Large intestine (tissue), 3 donors: ENCODE data around the gene LACC1. TPM values are rescaled to one million over a fixed set of nuclear protein-coding genes. Genes with fewer than 3 reads are reported as not detected.

Experiments used
- DNase-seq, 2 donors: peaks; one replicate each; pipeline versions ENCODE4 v3.0.0 to v3.0.0-alpha.2; 2013
- H3K27ac ChIP-seq: one replicate; pipeline ENCODE4 v1.5.1; 2013; ENCODE audit warnings: low read length
- H3K27me3 ChIP-seq: 2 replicates; pipeline ENCODE4 v1.6.1; 2013; ENCODE audit warnings: low read length; ENCODE audit not compliant: control insufficient read depth, insufficient read depth
- H3K36me3 ChIP-seq: 2 replicates; pipeline ENCODE4 v1.6.1; 2013; ENCODE audit warnings: low read length; ENCODE audit not compliant: control insufficient read depth, insufficient read depth
- H3K4me1 ChIP-seq: one replicate; pipeline ENCODE4 v1.6.1; 2013; ENCODE audit warnings: low read length; ENCODE audit not compliant: control insufficient read depth, insufficient read depth
- H3K4me3 ChIP-seq: one replicate; pipeline ENCODE4 v1.5.1; 2013; ENCODE audit warnings: low read length
- H3K9me3 ChIP-seq: one replicate; pipeline ENCODE4 v1.6.1; 2013; ENCODE audit warnings: mild to moderate bottlenecking, low read depth, low read length, moderate library complexity; ENCODE audit not compliant: control insufficient read depth
- WGBS: methylation state at CpG from one replicate; pipeline ENCODE4 v1.1.5; 2013; ENCODE audit warnings: low lambda C conversion rate; ENCODE audit not compliant: insufficient coverage; 5-methylcytosine and 5-hydroxymethylcytosine counted together
- polyA plus RNA-seq: library from polyadenylated mRNA; unstranded; fragments of 120-200 nt; gene quantifications from one replicate; pipeline ENCODE4 v1.2.1, GENCODE V29; 2013

Gene LACC1
- polyA plus RNA-seq, 1 donor = 12.6 TPM

DNA sequence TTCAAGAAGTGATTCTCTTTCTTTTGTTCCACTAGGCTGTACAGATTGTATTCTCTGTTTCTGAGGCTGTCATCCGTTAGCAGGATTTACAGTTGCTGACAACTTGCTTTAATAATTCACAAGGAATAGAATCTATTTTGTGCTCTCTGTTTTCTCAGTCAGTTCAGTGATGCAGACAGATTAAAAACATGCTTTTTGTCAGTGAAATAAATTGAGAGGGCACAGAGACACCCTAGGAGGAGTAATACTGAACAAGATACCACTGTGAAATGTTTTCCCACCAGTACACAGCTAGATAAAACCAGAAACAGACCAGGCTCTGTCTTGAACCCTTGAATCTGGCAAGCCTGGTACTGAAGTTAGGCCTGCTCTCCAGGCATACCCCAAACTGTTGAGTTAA, 58.7 kb downstream of the LACC1 start:
- H3K4me1 ChIP-seq = no peaks in the 10 kb centered on the region
- H3K27ac ChIP-seq = no peak overlapping the region

DNA sequence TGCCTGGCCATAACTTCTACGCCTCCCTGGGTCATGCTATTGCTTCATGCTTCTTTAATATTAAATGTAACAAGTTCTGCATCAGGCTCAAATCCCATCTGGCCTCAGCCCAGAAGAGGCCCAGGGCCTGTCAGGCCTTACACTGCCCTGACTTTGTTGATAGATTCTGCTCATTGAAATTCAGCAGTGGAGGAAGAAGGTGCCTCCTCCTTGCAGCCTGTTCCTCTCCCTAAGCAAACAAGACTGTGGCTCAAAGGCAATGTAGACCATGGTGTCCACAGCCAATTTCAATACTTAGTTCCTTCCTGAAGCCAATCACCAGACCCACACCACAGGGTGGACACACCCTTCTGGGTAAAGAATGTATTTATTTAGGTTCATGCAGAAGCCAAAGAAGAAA, 59.4 kb downstream of the LACC1 start:
- Histone ChIP-seq H3K27ac (no peak overlapping the region), H3K4me1 (no peaks in the 10 kb centered on the region), H3K36me3 (no peaks in the 10 kb centered on the region), H3K27me3 (no peaks in the 10 kb centered on the region), H3K4me3 (no peak overlapping the region), H3K9me3 (no peaks in the 10 kb centered on the region)
- WGBS = no CpG with 5 or more reads among the region's 1 CpG
- no peak for DNase-seq

More for the DNA sequence above, 58.7 kb downstream of the LACC1 start:
- no peaks in the 10 kb centered on the region for H3K9me3 ChIP-seq
- no peaks in the 10 kb centered on the region for H3K36me3 ChIP-seq
- H3K4me3 ChIP-seq = no peak overlapping the region
- no peak for DNase-seq
- H3K27me3 ChIP-seq = no peaks in the 10 kb centered on the region
- no CpG with 5 or more reads among the region's 1 CpG for WGBS

DNA sequence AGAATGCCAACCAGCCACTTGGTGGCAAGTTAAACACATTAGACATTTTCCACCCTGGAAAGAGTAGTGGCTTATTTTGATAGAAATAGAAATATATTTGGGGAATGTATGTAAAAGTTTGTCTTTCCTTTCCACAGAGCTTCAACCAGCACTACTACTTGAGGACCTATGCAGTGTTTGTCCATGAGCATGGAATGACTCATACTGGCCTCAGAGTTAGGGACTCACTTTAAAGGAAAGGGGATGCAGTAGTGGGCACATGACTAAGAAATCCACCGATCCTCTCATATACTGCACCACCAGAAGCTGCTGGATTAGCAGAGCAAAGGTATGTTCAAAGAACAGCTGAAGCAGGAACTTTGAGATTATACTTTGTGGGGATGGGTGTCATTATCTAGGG, 62.6 kb downstream of the LACC1 start:
- Histone ChIP-seq H3K4me1 (no peaks in the 10 kb centered on the region), H3K27ac (no peak overlapping the region), H3K27me3 (no peaks in the 10 kb centered on the region), H3K9me3 (no peaks in the 10 kb centered on the region), H3K4me3 (no peak overlapping the region), H3K36me3 (no peaks in the 10 kb centered on the region)
- WGBS = no CpG with 5 or more reads among the region's 1 CpG
- DNase-seq = no peak

Other genes with a start within 250 kb of the LACC1 start
- gene ENOX1, start 92.9 kb upstream of the LACC1 start, polyA plus RNA-seq = 3.0 TPM
- 8.1 TPM for gene CCDC122, start 164 bp upstream of the LACC1 start, polyA plus RNA-seq